GM18870 (cell line): ENCODE data around the gene USP17L13.
"Not testable (repeated sequence)": the region's sequence is repeated elsewhere in the genome, so short reads cannot be mapped to it uniquely, and the experiment has no call there.

Experiments used
- ATAC-seq: cut with Tn5 transposase; IDR thresholded peaks from one replicate; pipeline ENCODE4 v1.9.1; 2021; ENCODE audit warnings: moderate library complexity; ENCODE audit not compliant: unreplicated experiment

USP17L13 gene, protein sequence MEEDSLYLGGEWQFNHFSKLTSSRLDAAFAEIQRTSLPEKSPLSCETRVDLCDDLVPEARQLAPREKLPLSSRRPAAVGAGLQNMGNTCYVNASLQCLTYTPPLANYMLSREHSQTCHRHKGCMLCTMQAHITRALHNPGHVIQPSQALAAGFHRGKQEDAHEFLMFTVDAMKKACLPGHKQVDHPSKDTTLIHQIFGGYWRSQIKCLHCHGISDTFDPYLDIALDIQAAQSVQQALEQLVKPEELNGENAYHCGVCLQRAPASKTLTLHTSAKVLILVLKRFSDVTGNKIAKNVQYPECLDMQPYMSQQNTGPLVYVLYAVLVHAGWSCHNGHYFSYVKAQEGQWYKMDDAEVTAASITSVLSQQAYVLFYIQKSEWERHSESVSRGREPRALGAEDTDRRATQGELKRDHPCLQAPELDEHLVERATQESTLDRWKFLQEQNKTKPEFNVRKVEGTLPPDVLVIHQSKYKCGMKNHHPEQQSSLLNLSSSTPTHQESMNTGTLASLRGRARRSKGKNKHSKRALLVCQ

GRCh38 chr4:9224596-9224995 lies at the start of gene USP17L13:
TSS of gene USP17L13 (plus strand) at chr4:9224896. CDS start at chr4:9224896, 0 bp downstream.
- not testable (repeated sequence) for ATAC-seq

DNA sequence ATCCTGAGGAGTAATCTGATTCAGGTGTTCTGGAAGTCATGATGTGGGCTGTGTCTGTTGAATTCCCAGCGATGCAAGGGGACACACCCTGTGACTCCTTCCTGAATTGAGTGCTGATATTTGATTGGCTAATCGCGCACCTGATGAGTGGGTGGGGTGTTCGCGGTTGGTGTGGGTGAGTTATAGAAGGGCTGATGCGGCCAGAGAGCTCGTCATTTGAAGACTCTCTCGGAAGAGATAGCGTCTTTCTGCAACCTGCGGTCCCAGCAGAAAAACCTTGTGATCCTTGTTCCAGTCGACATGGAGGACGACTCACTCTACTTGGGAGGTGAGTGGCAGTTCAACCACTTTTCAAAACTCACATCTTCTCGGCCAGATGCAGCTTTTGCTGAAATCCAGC lies 14.3 kb upstream of the USP17L13 start, which contains the start of gene USP17L10:
USP17L10 (plus strand) TSS at position 301 of the 400 bp plus-strand sequence; CDS start at position 301, 0 bp downstream.
- ATAC-seq = not testable (repeated sequence)

DNA sequence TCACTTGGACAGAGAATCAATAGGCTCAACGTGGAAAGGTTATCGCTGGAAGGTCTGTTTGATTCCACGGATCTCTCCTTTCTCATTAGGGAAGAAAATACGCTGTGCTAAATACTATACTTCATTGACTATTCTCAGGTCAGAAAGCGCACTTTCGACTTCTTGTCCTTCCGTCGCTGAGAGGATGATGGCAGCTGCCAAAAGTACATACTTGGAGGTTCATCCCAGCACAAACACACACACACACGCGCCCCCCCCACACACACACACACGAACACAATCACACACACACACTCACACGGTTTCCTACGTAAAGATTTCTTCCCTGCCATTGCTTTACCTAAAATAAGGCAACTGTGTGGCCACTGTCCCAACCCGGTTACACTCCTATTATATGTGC lies 10.0 kb upstream of the USP17L13 start:
- not testable (repeated sequence) for ATAC-seq

DNA sequence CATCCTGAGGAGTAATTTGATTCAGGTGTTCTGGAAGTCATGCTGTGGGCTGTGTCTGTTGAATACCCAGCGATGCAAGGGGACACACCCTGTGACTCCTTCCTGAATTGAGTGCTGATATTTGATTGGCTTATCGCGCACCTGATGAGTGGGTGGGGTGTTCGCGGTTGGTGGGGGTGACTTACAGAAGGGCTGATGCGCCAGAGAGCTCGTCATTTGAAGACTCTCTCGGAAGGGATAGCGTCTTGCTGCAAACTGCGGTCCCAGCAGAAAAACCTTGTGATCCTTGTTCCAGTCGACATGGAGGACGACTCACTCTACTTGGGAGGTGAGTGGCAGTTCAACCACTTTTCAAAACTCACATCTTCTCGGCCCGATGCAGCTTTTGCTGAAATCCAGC lies 9.6 kb upstream of the USP17L13 start, which contains the start of gene USP17L11:
USP17L11 (plus strand) TSS at position 301 of the 400 bp plus-strand sequence; CDS start at position 301, 0 bp downstream.
- not testable (repeated sequence) for ATAC-seq

- ATAC-seq = not testable (repeated sequence)
Measured at GRCh38 chr4:9219852-9220251, 4.8 kb upstream of the USP17L13 start, which contains the start of gene USP17L12. TSS of gene USP17L12 (plus strand) at chr4:9220152. CDS start at chr4:9220152, 0 bp downstream.

DNA sequence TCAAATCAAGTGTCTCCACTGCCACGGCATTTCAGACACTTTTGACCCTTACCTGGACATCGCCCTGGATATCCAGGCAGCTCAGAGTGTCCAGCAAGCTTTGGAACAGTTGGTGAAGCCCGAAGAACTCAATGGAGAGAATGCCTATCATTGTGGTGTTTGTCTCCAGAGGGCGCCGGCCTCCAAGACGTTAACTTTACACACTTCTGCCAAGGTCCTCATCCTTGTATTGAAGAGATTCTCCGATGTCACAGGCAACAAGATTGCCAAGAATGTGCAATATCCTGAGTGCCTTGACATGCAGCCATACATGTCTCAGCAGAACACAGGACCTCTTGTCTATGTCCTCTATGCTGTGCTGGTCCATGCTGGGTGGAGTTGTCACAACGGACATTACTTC lies 5.6 kb downstream of the USP17L13 start:
- ATAC-seq = not testable (repeated sequence)

GRCh38 chr4:9234085-9234484 lies 9.4 kb downstream of the USP17L13 start, which contains the start of gene USP17L15:
TSS of gene USP17L15 (plus strand) at chr4:9234385. CDS start at chr4:9234385, 0 bp downstream.
- ATAC-seq = not testable (repeated sequence)

DNA sequence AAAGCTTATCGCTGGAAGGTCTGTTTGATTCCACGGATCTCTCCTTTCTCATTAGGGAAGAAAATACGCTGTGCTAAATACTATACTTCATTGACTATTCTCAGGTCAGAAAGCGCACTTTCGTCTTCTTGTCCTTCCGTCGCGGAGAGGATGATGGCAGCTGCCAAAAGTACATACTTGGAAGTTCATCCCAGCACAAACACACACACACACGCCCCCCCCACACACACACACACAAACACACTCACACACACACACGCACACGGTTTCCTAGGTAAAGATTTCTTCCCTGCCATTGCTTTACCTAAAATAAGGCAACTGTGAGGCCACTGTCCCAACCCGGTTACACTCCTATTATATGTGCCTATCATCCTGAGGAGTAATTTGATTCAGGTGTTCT lies 13.8 kb downstream of the USP17L13 start:
- not testable (repeated sequence) for ATAC-seq

- not testable (repeated sequence) for ATAC-seq
Measured at GRCh38 chr4:9243579-9243978, 18.9 kb downstream of the USP17L13 start, which contains the start of gene USP17L17. TSS of gene USP17L17 (plus strand) at chr4:9243879. CDS start at chr4:9243879, 0 bp downstream.

GRCh38 chr4:9247953-9248680 lies 23.4 kb downstream of the USP17L13 start, which contains the start of gene USP17L18:
TSS of gene USP17L18 (plus strand) at chr4:9248630. CDS start at chr4:9248630, 0 bp downstream.
- ATAC-seq = not testable (repeated sequence)

DNA sequence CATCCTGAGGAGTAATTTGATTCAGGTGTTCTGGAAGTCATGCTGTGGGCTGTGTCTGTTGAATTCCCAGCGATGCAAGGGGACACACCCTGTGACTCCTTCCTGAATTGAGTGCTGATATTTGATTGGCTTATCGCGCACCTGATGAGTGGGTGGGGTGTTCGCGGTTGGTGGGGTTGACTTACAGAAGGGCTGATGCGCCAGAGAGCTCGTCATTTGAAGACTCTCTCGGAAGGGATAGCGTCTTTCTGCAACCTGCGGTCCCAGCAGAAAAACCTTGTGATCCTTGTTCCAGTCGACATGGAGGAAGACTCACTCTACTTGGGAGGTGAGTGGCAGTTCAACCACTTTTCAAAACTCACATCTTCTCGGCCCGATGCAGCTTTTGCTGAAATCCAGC lies 28.4 kb downstream of the USP17L13 start, which contains the start of gene USP17L19:
USP17L19 (plus strand) TSS at position 301 of the 400 bp plus-strand sequence; CDS start at position 301, 0 bp downstream.
- not testable (repeated sequence) for ATAC-seq

DNA sequence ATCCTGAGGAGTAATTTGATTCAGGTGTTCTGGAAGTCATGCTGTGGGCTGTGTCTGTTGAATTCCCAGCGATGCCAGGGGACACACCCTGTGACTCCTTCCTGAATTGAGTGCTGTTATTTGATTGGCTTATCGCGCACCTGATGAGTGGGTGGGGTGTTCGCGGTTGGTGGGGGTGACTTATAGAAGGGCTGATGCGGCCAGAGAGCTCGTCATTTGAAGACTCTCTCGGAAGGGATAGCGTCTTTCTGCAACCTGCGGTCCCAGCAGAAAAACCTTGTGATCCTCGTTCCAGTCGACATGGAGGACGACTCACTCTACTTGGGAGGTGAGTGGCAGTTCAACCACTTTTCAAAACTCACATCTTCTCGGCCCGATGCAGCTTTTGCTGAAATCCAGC lies 33.1 kb downstream of the USP17L13 start, which contains the start of gene USP17L20:
USP17L20 (plus strand) TSS at position 301 of the 400 bp plus-strand sequence; CDS start at position 301, 0 bp downstream.
- not testable (repeated sequence) for ATAC-seq

GRCh38 chr4:9262572-9262971 lies 37.9 kb downstream of the USP17L13 start, which contains the start of gene USP17L21:
TSS of gene USP17L21 (plus strand) at chr4:9262872. CDS start at chr4:9262872, 0 bp downstream.
- not testable (repeated sequence) for ATAC-seq

DNA sequence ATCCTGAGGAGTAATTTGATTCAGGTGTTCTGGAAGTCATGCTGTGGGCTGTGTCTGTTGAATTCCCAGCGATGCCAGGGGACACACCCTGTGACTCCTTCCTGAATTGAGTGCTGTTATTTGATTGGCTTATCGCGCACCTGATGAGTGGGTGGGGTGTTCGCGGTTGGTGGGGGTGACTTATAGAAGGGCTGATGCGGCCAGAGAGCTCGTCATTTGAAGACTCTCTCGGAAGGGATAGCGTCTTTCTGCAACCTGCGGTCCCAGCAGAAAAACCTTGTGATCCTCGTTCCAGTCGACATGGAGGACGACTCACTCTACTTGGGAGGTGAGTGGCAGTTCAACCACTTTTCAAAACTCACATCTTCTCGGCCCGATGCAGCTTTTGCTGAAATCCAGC lies 42.6 kb downstream of the USP17L13 start, which contains the start of gene USP17L22:
USP17L22 (plus strand) TSS at position 301 of the 400 bp plus-strand sequence; CDS start at position 301, 0 bp downstream.
- not testable (repeated sequence) for ATAC-seq

DNA sequence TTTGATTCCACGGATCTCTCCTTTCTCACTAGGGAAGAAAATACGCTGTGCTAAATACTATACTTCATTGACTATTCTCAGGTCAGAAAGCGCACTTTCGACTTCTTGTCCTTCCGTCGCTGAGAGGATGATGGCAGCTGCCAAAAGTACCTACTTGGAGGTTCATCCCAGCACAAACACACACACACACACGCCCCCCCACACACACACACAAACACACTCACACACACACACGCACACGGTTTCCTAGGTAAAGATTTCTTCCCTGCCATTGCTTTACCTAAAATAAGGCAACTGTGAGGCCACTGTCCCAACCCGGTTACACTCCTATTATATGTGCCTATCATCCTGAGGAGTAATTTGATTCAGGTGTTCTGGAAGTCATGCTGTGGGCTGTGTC lies 47.0 kb downstream of the USP17L13 start:
- not testable (repeated sequence) for ATAC-seq
